Raji (cell line): Measurements from ENCODE around the gene SLBP.

Source experiments
- POLR2A ChIP-seq: IDR thresholded peaks from 2 replicates; pipeline ENCODE4 v1.6.1; 2011; ENCODE audit warnings: low read depth, low read length, control low read depth; ENCODE audit not compliant: insufficient read depth

SLBP gene

DNA sequence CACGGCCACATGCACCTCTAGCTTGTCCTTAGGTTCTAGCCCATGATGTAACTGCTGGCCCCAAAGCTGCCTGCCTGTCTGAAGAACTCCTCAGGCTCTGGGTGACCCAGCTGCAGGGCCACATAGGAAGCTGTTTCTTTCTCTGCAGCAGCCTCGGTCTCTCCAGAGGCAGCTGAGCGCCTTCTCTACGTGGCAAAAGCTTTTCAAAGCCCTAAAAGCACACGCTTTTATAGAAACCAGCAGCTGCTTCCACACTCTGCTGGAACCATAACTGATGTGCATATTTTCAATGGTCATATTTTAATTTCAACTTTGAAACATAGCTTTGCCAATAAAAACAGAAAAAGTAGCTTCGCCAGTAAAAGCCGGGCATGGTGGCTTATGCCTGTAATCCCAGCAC lies 65.4 kb downstream of the SLBP start:
- TF ChIP-seq POLR2A: no peak

- no peak for TF ChIP-seq POLR2A
Observed at GRCh38 chr4:1644891-1645657, 67.0 kb downstream of the SLBP start.

GRCh38 chr4:1643971-1644735 lies 68.0 kb downstream of the SLBP start:
- no peak for TF ChIP-seq POLR2A
